Keratinocyte (primary cell): Measurements from ENCODE around the gene MEF2A.

Experiments
- CTCF ChIP-seq, 3 experiments: IDR thresholded peaks in 1 of 3; conservative IDR thresholded peaks in 1 of 3; optimal IDR thresholded peaks in 1 of 3; 2 replicates in 2 of 3; 3 replicates in 1 of 3; pipeline versions ENCODE3 to v1.5.1; 2011; ENCODE audit warnings: low read length in 3 of 3, mild to moderate bottlenecking in 3 of 3, moderate library complexity in 2 of 3, control low read depth in 1 of 3, inconsistent platforms in 1 of 3; ENCODE audit not compliant: insufficient read depth in 2 of 3; ENCODE audit errors: extremely low read depth in 1 of 3
- EZH2 ChIP-seq: IDR thresholded peaks from one replicate; pipeline ENCODE4 v1.6.1; 2012; ENCODE audit warnings: inconsistent platforms, mild to moderate bottlenecking, low read length, moderate library complexity

- TF ChIP-seq EZH2 (no peak), CTCF (optimal IDR thresholded peaks at IDR 0.05 in 1 of 3, IDR thresholded peaks at IDR 0.05 in 1 of 3, conservative IDR thresholded peaks at IDR 0.05 in 1 of 3; ENCODE audit: extremely low read depth in 1 of 3, insufficient read depth in 2 of 3, low read length in 3 of 3) (no peak)
These were observed 25.3 kb downstream of the MEF2A start for GRCh38 chr15:99590913-99591646.
